SU-DHL-6 (cell line): Measurements from ENCODE around the gene SRCAP.

ENCODE experiments used
- H2AFZ ChIP-seq: fragments of 200-600 bp; sonication (generic); 2 replicates; pipeline ENCODE4 v1.6.1; 2014; ENCODE audit warnings: low read depth, mild to moderate bottlenecking, moderate library complexity, mixed read lengths, antibody characterized with exemption, low read length; ENCODE audit not compliant: severe bottlenecking
- H3F3A ChIP-seq: fragments of 200-600 bp; shearing (Covaris generic); 2 replicates; pipeline ENCODE4 v1.6.0; 2016; ENCODE audit warnings: antibody characterized with exemption, mild to moderate bottlenecking; ENCODE audit not compliant: insufficient read depth
- H3K27ac ChIP-seq: fragments of 200-600 bp; sonication (generic); 2 replicates; pipeline ENCODE4 v1.5.1; 2016; ENCODE audit warnings: low read depth, mild to moderate bottlenecking, low read length, moderate library complexity, mixed read lengths
- H3K27me3 ChIP-seq: fragments of 200-600 bp; sonication (generic), shearing (Covaris generic); 2 replicates; pipeline ENCODE4 v1.6.0; 2014; ENCODE audit warnings: mild to moderate bottlenecking, low read length
- H3K36me3 ChIP-seq: fragments of 200-600 bp; sonication (generic); 2 replicates; pipeline ENCODE4 v1.6.1; 2014; ENCODE audit warnings: mild to moderate bottlenecking, low read length, mixed read lengths
- H3K4me2 ChIP-seq: fragments of 300-600, 200-600 bp; shearing (Covaris generic), sonication (generic); 2 replicates; pipeline ENCODE4 v1.6.0; 2014; ENCODE audit warnings: low read length, low read depth, mild to moderate bottlenecking; ENCODE audit not compliant: poor library complexity, severe bottlenecking
- H3K4me3 ChIP-seq: fragments of 200-600 bp; sonication (generic); 2 replicates; pipeline ENCODE4 v1.5.1; 2014; ENCODE audit warnings: antibody characterized with exemption, low read length, mild to moderate bottlenecking, mixed read lengths; ENCODE audit not compliant: insufficient read depth, poor library complexity, severe bottlenecking
- H3K79me2 ChIP-seq: fragments of 200-600 bp; sonication (generic); 2 replicates; pipeline ENCODE4 v1.6.1; 2014; ENCODE audit warnings: mild to moderate bottlenecking, low read length, moderate library complexity; ENCODE audit not compliant: insufficient read depth
- H3K9ac ChIP-seq: fragments of 200-600 bp; sonication (generic); 2 replicates; pipeline ENCODE4 v1.7.0; 2014; ENCODE audit warnings: mild to moderate bottlenecking, low read length
- H3K9me2 ChIP-seq: fragments of 200-600 bp; sonication (generic); replicated peaks from 2 replicates; pipeline ENCODE4 v1.6.1; 2014; ENCODE audit warnings: low read length; ENCODE audit not compliant: insufficient read depth
- H3K9me3 ChIP-seq: fragments of 200-600 bp; sonication (generic); 2 replicates; pipeline ENCODE4 v1.6.1; 2014; ENCODE audit warnings: low read length, mixed read lengths; ENCODE audit not compliant: insufficient read depth
- H4K20me1 ChIP-seq: fragments of 200-600 bp; sonication (generic); 2 replicates; pipeline ENCODE4 v1.6.1; 2014; ENCODE audit warnings: low read depth, mild to moderate bottlenecking, antibody characterized with exemption, low read length, moderate library complexity, mixed read lengths
- EZH2phosphoT487 ChIP-seq: fragments of 200-600 bp; sonication (generic), shearing (Covaris generic); conservative IDR thresholded peaks from 2 replicates; pipeline ENCODE4 v1.6.1; 2018; ENCODE audit warnings: mild to moderate bottlenecking, antibody characterized with exemption, low read length, moderate library complexity, mixed read lengths
- TF ChIP-seq, protein P1 (sequence below): fragments of 200-600 bp; sonication (generic); IDR thresholded peaks from one replicate; pipeline ENCODE4 v1.5.1; 2017; ENCODE audit warnings: antibody characterized with exemption, mild to moderate bottlenecking, low read length, moderate library complexity; ENCODE audit not compliant: insufficient read depth, poor library complexity, severe bottlenecking

SRCAP gene

DNA sequence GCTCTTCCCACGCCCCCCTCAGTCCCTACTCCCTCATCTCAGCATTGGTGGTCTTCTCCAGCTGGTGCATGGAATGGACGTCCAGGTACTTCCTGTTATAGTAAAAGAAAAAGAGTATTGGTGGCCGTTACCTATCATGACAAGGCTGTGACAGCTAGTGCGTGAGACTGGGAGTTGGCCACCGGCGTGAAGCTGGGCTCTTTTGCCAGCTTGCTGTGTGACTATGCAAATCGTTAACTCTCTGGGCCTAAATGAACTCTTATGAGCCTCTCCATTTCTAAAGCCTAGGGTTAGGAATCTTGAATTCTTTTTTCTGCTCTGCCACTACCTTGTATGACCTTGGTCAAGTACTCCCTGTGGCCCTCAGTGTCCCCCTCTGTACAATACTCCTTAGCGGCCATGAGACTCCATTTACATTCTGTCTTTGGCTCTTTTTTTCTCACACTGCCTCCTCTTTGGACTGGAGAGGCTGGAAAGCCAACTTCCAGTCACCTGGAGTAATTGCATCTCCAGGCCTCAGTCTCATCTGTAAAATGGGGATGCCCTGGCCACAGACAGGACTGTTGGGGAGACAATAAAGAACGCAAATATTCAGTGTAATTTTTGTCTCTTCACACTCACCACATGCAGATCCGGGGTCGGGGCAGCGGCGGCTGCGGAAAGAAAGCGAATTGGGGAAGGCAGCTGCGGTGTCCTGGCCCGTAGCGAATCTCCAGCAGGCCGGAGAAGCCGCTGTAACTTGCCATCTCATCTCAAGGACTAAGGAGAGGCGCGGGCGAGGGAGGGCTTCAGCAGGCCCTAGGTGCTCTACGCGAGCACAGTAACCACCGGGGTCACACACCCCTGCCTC, 61.8 kb downstream of the SRCAP start:
- Histone ChIP-seq H3K27me3 (no peaks in the 10 kb centered on the region), H3K4me2 (peak overlapping the region; percentile 69), H3K9ac (peak overlapping the region; percentile 80), H3K27ac (peak overlapping the region; percentile 66), H3K36me3 (0 out of 2 replicates have a peak, but pooled peaks cover 3% of the 10 kb centered on the region), H3K79me2 (peaks cover 15% of the 10 kb centered on the region), H4K20me1 (no peaks in the 10 kb centered on the region), H3K4me3 (peak overlapping the region; percentile 89), H3K9me2 (no peaks in the 10 kb centered on the region), H3F3A (peaks cover 11% of the 10 kb centered on the region; the same call in 1 of the 2 replicates), H2AFZ (peak overlapping the region; percentile 76), H3K9me3 (no peaks in the 10 kb centered on the region)
- TF ChIP-seq EZH2phosphoT487 = no peak
- TF ChIP-seq, protein P1, sequence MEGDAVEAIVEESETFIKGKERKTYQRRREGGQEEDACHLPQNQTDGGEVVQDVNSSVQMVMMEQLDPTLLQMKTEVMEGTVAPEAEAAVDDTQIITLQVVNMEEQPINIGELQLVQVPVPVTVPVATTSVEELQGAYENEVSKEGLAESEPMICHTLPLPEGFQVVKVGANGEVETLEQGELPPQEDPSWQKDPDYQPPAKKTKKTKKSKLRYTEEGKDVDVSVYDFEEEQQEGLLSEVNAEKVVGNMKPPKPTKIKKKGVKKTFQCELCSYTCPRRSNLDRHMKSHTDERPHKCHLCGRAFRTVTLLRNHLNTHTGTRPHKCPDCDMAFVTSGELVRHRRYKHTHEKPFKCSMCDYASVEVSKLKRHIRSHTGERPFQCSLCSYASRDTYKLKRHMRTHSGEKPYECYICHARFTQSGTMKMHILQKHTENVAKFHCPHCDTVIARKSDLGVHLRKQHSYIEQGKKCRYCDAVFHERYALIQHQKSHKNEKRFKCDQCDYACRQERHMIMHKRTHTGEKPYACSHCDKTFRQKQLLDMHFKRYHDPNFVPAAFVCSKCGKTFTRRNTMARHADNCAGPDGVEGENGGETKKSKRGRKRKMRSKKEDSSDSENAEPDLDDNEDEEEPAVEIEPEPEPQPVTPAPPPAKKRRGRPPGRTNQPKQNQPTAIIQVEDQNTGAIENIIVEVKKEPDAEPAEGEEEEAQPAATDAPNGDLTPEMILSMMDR = no peak

DNA sequence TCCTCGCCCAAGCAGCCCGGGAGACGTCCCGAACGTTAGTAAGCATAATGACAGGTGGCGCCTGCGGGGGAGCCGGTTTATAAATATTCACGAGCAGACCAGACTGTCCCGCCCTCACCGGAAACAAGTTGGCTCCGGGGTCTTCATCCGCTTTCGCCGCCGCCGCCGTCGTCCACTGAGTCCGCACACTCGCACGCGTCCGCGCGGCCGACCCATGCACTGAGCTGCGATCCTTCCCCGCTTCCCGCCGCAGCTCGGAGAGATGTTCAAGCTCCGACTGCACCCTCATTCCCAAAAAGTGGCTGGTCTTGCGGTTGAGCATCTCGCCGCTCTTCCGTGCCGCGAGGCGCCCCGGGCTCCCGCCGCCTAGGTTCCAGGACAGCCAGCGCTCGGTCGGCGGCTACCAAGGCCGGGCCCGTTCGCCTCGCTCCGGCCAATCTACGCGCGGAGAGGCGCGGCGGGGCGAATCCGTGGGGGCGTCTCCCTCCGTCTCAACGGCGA, 62.5 kb downstream of the SRCAP start:
- peak overlapping the region; percentile 80 for H3K9ac ChIP-seq
- H3K27ac ChIP-seq = peak overlapping the region; percentile 66
- 0 out of 2 replicates have a peak, but pooled peaks cover 3% of the 10 kb centered on the region for H3K36me3 ChIP-seq

DNA sequence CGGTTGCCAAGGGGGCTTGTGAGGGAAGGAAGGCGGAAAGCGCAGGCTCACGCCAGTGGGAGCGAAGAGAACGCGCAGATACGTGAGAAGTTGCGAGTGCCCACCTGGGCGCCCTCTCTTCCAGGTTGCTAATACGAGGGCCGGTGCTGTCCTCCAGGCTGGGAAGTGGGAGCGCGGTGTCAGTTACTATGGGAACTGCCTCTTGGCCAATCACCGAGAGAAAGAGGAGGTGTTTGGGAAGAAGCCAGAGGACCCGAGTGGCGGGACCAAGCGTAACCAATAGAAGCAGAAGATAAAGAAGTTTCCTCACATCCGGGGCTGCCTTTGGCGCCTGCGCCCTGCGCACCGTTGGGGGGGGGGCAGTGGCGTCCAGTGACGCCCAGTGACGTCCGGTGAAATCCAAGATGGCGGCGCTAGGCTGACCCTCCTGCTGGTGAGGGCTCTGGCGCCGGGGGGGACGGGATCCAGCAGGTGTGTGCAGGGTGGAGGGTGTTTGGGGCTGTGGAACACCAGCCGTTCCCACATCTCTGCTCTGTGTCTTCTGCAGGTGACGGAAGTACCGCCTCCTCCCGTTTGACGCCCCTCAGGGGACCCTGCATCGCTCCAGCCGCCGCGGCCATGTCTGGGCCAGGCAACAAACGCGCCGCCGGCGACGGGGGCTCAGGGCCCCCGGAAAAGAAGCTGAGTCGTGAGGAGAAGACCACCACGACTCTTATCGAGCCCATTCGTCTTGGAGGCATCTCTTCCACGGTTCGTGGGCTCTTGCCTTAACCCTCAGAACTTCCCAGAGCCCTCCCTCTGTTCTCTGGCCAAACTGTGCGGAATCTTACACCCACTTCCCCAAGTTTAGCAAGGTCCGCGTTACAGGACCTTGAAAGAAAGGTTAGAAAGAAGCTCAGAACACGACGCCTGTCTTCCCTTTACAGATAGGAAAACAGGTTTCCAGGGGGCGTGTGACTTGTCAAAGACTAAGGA, 63.2 kb downstream of the SRCAP start, which contains the start of the genes CFAP119 and RNF40:
Gene CFAP119 (minus strand): TSS at position 135 of the 975 bp plus-strand sequence. CDS start 314 bp downstream, outside the sequence.
Gene RNF40 (plus strand): TSS at position 395 of the 975 bp plus-strand sequence. CDS start 224 bp downstream, at position 619.
- Histone ChIP-seq H3K27ac (peak within 1 kb of the TSS; percentile 66), H4K20me1 (no peaks in the 10 kb centered on the region), H3K4me2 (peak within 1 kb of the TSS; percentile 69), H3K4me3 (peak within 1 kb of the TSS; percentile 89), H3K9ac (peak within 1 kb of the TSS; percentile 80), H3K9me2 (no peaks in the 10 kb centered on the region), H3F3A (peaks cover 11% of the 10 kb centered on the region; the same call in 1 of the 2 replicates), H3K9me3 (no peaks in the 10 kb centered on the region), H3K79me2 (peaks cover 15% of the 10 kb centered on the region), H2AFZ (peak within 1 kb of the TSS; percentile 80), H3K27me3 (no peaks in the 10 kb centered on the region), H3K36me3 (0 out of 2 replicates have a peak, but pooled peaks cover 3% of the 10 kb centered on the region)
- TF ChIP-seq, protein P1 = no peak
- TF ChIP-seq EZH2phosphoT487 = no peak

More for the DNA sequence above, 62.5 kb downstream of the SRCAP start:
- Histone ChIP-seq H3K79me2 (peaks cover 15% of the 10 kb centered on the region), H3K9me2 (no peaks in the 10 kb centered on the region), H2AFZ (peak overlapping the region; percentile 76), H3K27me3 (no peaks in the 10 kb centered on the region), H3K4me2 (peak overlapping the region; percentile 69), H3K9me3 (no peaks in the 10 kb centered on the region), H3F3A (peaks cover 11% of the 10 kb centered on the region; the same call in 1 of the 2 replicates), H3K4me3 (peak overlapping the region; percentile 89), H4K20me1 (no peaks in the 10 kb centered on the region)
- TF ChIP-seq, protein P1 = no peak
- TF ChIP-seq EZH2phosphoT487 = no peak
